HG03097 (cell line): ENCODE results near the gene KCNH8.

Experiments used
- ATAC-seq: cut with Tn5 transposase; IDR thresholded peaks from one replicate; pipeline ENCODE4 v1.9.1; 2021; ENCODE audit not compliant: unreplicated experiment, low FRiP score

KCNH8 gene

GRCh38 chr3:19248143-19248542, 99.8 kb downstream of the KCNH8 start:
- no peak for ATAC-seq

- ATAC-seq, result no peak
Measured at GRCh38 chr3:19248767-19249166, 100.5 kb downstream of the KCNH8 start.

- no peak for ATAC-seq
Measured at GRCh38 chr3:19250959-19251610, 102.8 kb downstream of the KCNH8 start.

- no peak for ATAC-seq
Measured at GRCh38 chr3:19254189-19254588, 105.9 kb downstream of the KCNH8 start.

GRCh38 chr3:19254784-19255338, 106.6 kb downstream of the KCNH8 start:
- ATAC-seq, result no peak

GRCh38 chr3:19256313-19256712, 108.0 kb downstream of the KCNH8 start:
- no peak for ATAC-seq

- no peak for ATAC-seq
Measured at GRCh38 chr3:19263606-19264005, 115.3 kb downstream of the KCNH8 start.

GRCh38 chr3:19264424-19264823, 116.1 kb downstream of the KCNH8 start:
- ATAC-seq, result no peak

- ATAC-seq, result no peak
Measured at GRCh38 chr3:19267040-19267439, 118.7 kb downstream of the KCNH8 start.

GRCh38 chr3:19270481-19270880, 122.2 kb downstream of the KCNH8 start:
- ATAC-seq, result no peak

GRCh38 chr3:19272296-19272695, 124.0 kb downstream of the KCNH8 start:
- no peak for ATAC-seq

- ATAC-seq, result no peak
Measured at GRCh38 chr3:19273091-19273490, 124.8 kb downstream of the KCNH8 start.

- no peak for ATAC-seq
Measured at GRCh38 chr3:19274576-19274975, 126.3 kb downstream of the KCNH8 start.

- ATAC-seq, result no peak
Measured at GRCh38 chr3:19284974-19285373, 136.7 kb downstream of the KCNH8 start.

- no peak for ATAC-seq
Measured at GRCh38 chr3:19293295-19293694, 145.0 kb downstream of the KCNH8 start.

GRCh38 chr3:19295208-19295607, 146.9 kb downstream of the KCNH8 start:
- ATAC-seq, result no peak

GRCh38 chr3:19331931-19332330, 183.6 kb downstream of the KCNH8 start:
- no peak for ATAC-seq

GRCh38 chr3:19334120-19334519, 185.8 kb downstream of the KCNH8 start:
- ATAC-seq, result no peak

GRCh38 chr3:19338769-19339168, 190.5 kb downstream of the KCNH8 start:
- no peak for ATAC-seq

GRCh38 chr3:19342389-19342788, 194.1 kb downstream of the KCNH8 start:
- ATAC-seq, result no peak

- no peak for ATAC-seq
Measured at GRCh38 chr3:19346759-19347158, 198.4 kb downstream of the KCNH8 start.

GRCh38 chr3:19347671-19348070, 199.4 kb downstream of the KCNH8 start:
- ATAC-seq, result no peak

- ATAC-seq, result no peak
Measured at GRCh38 chr3:19348500-19348899, 200.2 kb downstream of the KCNH8 start.
